ENCODE results near the gene KRTAP10-4.

Gene KRTAP10-4

GRCh38 chr21:44564099-44564498, 9.4 kb upstream of the KRTAP10-4 start:
- no peak for TF ChIP-seq REST (IDR thresholded peaks at IDR 0.05; ENCODE audit: insufficient replicate concordance, low read depth)
- TF ChIP-seq GABPA (IDR thresholded peaks at IDR 0.05; ENCODE audit: low read depth), result no peak
- no peak for TF ChIP-seq SPI1 (IDR thresholded peaks at IDR 0.05; ENCODE audit: borderline replicate concordance, low read depth)
- H3K4me3 ChIP-seq (replicated peaks; ENCODE audit: insufficient read depth, low read length), result no peak overlapping the region
- H3K27ac ChIP-seq (replicated peaks), result no peak overlapping the region
- H3K27me3 ChIP-seq (ENCODE audit: insufficient read depth, poor library complexity, severe bottlenecking), result peaks cover 3% of the 10 kb centered on the region
- DNase-seq (ENCODE audit: low read depth in 1 of 2, low spot score in 1 of 2), result no peak

DNA sequence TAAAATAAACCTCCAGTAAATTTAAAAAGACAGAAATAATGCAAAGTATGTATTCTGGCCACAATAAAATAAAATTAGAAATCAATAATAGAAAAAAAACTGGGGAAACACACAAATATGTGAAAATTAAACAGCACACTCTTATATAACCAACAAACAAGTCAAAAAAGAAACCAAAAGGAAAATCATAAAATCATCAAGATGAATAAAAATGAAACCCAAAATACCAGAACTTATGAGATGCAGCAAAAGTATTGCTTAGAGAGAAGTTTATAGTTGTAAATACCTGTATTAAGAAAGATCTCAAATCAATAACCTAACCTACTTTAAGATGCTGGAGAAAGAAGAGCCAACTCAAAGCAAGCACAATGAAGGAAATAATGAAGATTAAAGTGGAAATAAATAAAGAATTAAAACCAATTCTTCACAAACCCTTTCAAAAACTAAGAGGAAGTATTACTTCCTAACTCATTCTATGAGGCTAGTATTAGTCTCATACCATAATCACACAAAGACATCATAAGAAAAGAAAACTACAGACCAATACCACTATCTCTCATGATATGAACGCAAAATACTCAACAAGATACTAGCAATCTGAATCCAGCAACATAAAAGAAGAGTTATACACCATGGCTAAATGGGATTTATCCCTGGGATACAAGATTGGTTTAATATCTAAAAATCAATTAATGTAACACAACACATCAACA, 8.5 kb upstream of the KRTAP10-4 start:
- H3K27ac ChIP-seq (replicated peaks), result no peak overlapping the region
- no peak for TF ChIP-seq POLR2AphosphoS5 (IDR thresholded peaks at IDR 0.05; ENCODE audit: low read depth)
- TF ChIP-seq, protein P1, sequence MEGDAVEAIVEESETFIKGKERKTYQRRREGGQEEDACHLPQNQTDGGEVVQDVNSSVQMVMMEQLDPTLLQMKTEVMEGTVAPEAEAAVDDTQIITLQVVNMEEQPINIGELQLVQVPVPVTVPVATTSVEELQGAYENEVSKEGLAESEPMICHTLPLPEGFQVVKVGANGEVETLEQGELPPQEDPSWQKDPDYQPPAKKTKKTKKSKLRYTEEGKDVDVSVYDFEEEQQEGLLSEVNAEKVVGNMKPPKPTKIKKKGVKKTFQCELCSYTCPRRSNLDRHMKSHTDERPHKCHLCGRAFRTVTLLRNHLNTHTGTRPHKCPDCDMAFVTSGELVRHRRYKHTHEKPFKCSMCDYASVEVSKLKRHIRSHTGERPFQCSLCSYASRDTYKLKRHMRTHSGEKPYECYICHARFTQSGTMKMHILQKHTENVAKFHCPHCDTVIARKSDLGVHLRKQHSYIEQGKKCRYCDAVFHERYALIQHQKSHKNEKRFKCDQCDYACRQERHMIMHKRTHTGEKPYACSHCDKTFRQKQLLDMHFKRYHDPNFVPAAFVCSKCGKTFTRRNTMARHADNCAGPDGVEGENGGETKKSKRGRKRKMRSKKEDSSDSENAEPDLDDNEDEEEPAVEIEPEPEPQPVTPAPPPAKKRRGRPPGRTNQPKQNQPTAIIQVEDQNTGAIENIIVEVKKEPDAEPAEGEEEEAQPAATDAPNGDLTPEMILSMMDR (IDR thresholded peaks at IDR 0.05; ENCODE audit: insufficient read depth, low read length), result no peak
- TF ChIP-seq REST (IDR thresholded peaks at IDR 0.05; ENCODE audit: insufficient replicate concordance, low read depth), result no peak
- no peak for TF ChIP-seq SPI1 (IDR thresholded peaks at IDR 0.05; ENCODE audit: borderline replicate concordance, low read depth)
- TF ChIP-seq GABPA (IDR thresholded peaks at IDR 0.05; ENCODE audit: low read depth), result no peak
- no peak for DNase-seq (ENCODE audit: low read depth in 1 of 2, low spot score in 1 of 2)
- peaks cover 3% of the 10 kb centered on the region for H3K27me3 ChIP-seq (ENCODE audit: insufficient read depth, poor library complexity, severe bottlenecking)
- no peak overlapping the region for H3K4me3 ChIP-seq (replicated peaks; ENCODE audit: insufficient read depth, low read length)

DNA sequence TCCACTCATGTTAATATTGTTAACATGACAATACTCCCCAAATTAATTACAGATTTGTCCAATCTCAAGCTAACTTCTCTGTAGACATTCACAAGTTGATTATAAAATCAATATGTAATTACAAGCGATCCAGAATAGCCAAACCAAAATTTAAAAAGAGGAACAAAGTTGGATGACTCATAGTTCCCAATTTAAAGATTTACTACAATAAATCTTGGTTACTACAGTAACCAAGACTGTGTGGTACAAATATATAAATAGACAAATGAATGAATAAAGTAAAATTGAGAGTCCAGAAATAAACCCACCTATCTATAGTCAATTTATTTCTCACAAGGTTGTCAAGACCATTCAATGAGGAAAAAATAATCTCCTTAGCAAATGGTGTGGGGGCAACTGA, 7.1 kb upstream of the KRTAP10-4 start:
- no peak for TF ChIP-seq REST (IDR thresholded peaks at IDR 0.05; ENCODE audit: insufficient replicate concordance, low read depth)
- TF ChIP-seq POLR2AphosphoS5 (IDR thresholded peaks at IDR 0.05; ENCODE audit: low read depth), result no peak
- no peak for TF ChIP-seq SPI1 (IDR thresholded peaks at IDR 0.05; ENCODE audit: borderline replicate concordance, low read depth)
- TF ChIP-seq GABPA (IDR thresholded peaks at IDR 0.05; ENCODE audit: low read depth), result no peak
- TF ChIP-seq, protein P1 (IDR thresholded peaks at IDR 0.05; ENCODE audit: insufficient read depth, low read length), result no peak
- Histone ChIP-seq H3K27ac (replicated peaks) (no peak overlapping the region), H3K27me3 (ENCODE audit: insufficient read depth, poor library complexity, severe bottlenecking) (no peaks in the 10 kb centered on the region), H3K4me3 (replicated peaks; ENCODE audit: insufficient read depth, low read length) (no peak overlapping the region)
- no peak for DNase-seq (ENCODE audit: low read depth in 1 of 2, low spot score in 1 of 2)
